ENCODE data around the gene MACROD2.

DNA sequence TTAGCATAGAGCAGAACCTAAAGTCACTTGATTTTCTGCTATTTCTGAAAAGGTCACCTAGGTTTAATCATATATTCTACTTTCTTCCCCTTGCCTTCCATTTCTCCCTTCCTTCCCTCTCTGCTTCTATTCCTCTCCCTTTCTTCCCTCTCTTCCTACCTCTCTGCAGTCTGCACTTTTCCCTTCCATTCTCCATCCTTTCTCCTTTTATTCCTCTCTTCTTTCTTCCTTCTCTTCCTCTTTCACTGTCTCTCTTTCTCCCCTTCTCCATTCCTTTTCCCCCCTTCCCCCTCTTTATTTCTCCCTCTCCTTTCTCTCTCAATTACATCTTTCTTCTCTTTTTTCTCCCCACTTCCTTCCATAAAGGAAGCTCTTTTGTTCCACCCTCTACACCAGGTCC lies 1391.9 kb downstream of the MACROD2 start:
- TF ChIP-seq CTCF (conservative IDR thresholded peaks at IDR 0.05; ENCODE audit: low read depth, low read length) (no peak), RCOR1 (IDR thresholded peaks at IDR 0.05; ENCODE audit: insufficient replicate concordance, low read length) (no peak), CEBPB (IDR thresholded peaks at IDR 0.05; ENCODE audit: low read depth, low read length) (no peak), MAFK (IDR thresholded peaks at IDR 0.05; ENCODE audit: low read depth, low read length) (no peak), SMC3 (IDR thresholded peaks at IDR 0.05; ENCODE audit: low read depth, low read length) (no peak), POLR2A (IDR thresholded peaks at IDR 0.05; ENCODE audit: low read depth, low read length) (no peak), RFX5 (IDR thresholded peaks at IDR 0.05; ENCODE audit: low read depth, low read length) (no peak)

Measured in IMR-90 (cell line).